ENCODE data around the gene OR1C1.
"Not testable (repeated sequence)": the region's sequence is repeated elsewhere in the genome, so short reads cannot be mapped to it uniquely, and the experiment has no call there.

Gene OR1C1

GRCh38 chr1:247760456-247760855 lies at the start of gene OR1C1:
TSS of gene OR1C1 (minus strand) at chr1:247760556. CDS start at chr1:247758406, 2,150 bp downstream.
- DNase-seq = no peak

- DNase-seq = no peak
Measured at GRCh38 chr1:247797518-247797917, 37.2 kb upstream of the OR1C1 start.

GRCh38 chr1:247769603-247770002 lies 9.2 kb upstream of the OR1C1 start:
- DNase-seq = no peak

- DNase-seq = not testable (repeated sequence)
Measured at GRCh38 chr1:247754311-247754710, 6.0 kb downstream of the OR1C1 start.

- DNase-seq = no peak
Measured at GRCh38 chr1:247749870-247750269, 10.5 kb downstream of the OR1C1 start.

GRCh38 chr1:247748041-247748440 lies 12.3 kb downstream of the OR1C1 start, which contains the start of gene OR14A2:
TSS of gene OR14A2 (minus strand) at chr1:247748141.
- DNase-seq = no peak

- no peak for DNase-seq
Measured at GRCh38 chr1:247747616-247748015, 12.7 kb downstream of the OR1C1 start.

- no peak for DNase-seq
Measured at GRCh38 chr1:247746391-247746935, 13.9 kb downstream of the OR1C1 start.

GRCh38 chr1:247742215-247742760 lies 18.1 kb downstream of the OR1C1 start:
- DNase-seq = not testable (repeated sequence)

- DNase-seq = no peak
Measured at GRCh38 chr1:247741756-247742155, 18.6 kb downstream of the OR1C1 start.

GRCh38 chr1:247740721-247741120 lies 19.6 kb downstream of the OR1C1 start:
- DNase-seq = no peak

GRCh38 chr1:247738315-247738714 lies 22.0 kb downstream of the OR1C1 start, which contains the start of gene OR14K1:
TSS of gene OR14K1 (plus strand) at chr1:247738615. CDS start at chr1:247738615, 0 bp downstream.
- no peak for DNase-seq

GRCh38 chr1:247721222-247721621 lies 39.1 kb downstream of the OR1C1 start:
- no peak for DNase-seq

GRCh38 chr1:247716546-247716945 lies 43.8 kb downstream of the OR1C1 start, which contains the start of gene OR6F1:
TSS of gene OR6F1 (minus strand) at chr1:247716646. CDS start at chr1:247712755, 3,891 bp downstream.
- DNase-seq = no peak

- DNase-seq = no peak
Measured at GRCh38 chr1:247713753-247714152, 46.6 kb downstream of the OR1C1 start.

GRCh38 chr1:247710681-247711080 lies 49.7 kb downstream of the OR1C1 start:
- DNase-seq = not testable (repeated sequence)
